AG04449 (cell line): ENCODE measurements around the gene FAAP100.

Experiments used
- CTCF ChIA-PET: fragments of 350-600 bp; formaldehyde crosslinking; extraction: SDS; loops from one replicate; lab custom pipeline; 2021; ENCODE audit warnings: antibody characterized with exemption; lab: Yijun Ruan, JAX
- POLR2A ChIA-PET: fragments of 400-600, 350-600 bp; formaldehyde crosslinking; extraction: SDS; loops from one replicate; lab custom pipeline; 2020; ENCODE audit warnings: antibody characterized with exemption, inconsistent platforms; lab: Yijun Ruan, JAX
- DNase-seq: peaks from one replicate; pipeline ENCODE4 v3.0.0-alpha.2; 2010; ENCODE audit warnings: low read depth, low spot score
- H3K4me3 ChIP-seq: 2 replicates; pipeline ENCODE4 v1.5.1; 2011; ENCODE audit warnings: low read depth, mild to moderate bottlenecking, control low read depth, low read length
- CTCF ChIP-seq: IDR thresholded peaks from one replicate; pipeline ENCODE4 v1.5.1; 2011; ENCODE audit warnings: mild to moderate bottlenecking, moderate library complexity, low read length, control low read depth, inconsistent platforms; ENCODE audit not compliant: insufficient read depth; ENCODE audit errors: missing control alignments

The FAAP100 gene

DNA sequence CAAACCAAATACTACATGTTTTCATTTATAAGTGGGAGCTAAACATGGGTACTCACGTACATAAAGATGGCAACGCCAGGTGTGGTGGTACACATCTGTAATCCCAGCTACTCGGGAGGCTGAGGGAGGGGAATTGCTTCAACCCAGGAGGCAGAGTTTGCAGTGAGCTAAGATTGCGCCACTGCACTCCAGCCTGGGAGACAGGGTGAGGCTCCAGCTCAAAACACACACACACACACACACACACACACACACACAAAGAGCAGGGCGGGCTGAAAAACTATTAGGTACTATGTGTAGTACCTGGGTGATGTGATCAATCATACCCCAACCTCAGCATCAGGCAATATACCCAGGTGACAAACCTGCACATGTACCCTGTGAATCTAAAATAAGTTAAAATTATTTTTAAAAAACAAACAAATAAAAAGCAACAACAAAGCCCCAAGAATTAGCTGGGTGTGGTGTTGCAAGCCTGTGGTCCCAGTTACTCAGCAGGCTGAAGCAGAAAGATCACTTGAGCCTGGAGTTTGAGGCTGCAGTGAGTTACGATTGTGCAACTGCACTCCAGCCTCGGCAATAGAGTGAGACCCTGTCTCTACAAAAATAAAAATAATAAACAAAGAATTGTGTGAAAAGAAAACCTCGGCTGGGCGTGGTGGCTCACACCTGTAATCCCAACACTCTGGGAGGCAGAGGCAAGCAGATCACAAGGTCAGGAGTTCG, 11.9 kb upstream of the FAAP100 start:
- TF ChIP-seq CTCF, result no peak
- DNase-seq, result no peak
- POLR2A ChIA-PET, result interaction anchor here (1.1 to 3.8 kb wide), 2 partner anchors 11 to 12 kb away, joined by 3 to 33 read pairs; partner anchors contain the start of gene FAAP100
- H3K4me3 ChIP-seq, result no peak overlapping the region
- CTCF ChIA-PET, result interaction anchor here (0.8 to 6.8 kb wide), 3 partner anchors 11 to 37 kb away, joined by 4 to 70 read pairs (median 54); no protein-coding TSS in a partner anchor

GRCh38 chr17:81561494-81561885, 9.3 kb upstream of the FAAP100 start:
- H3K4me3 ChIP-seq, result no peak overlapping the region
- POLR2A ChIA-PET, result interaction anchor here (1.2 to 1.5 kb wide), 2 partner anchors 9 to 18 kb away, joined by 3 to 6 read pairs; partner anchors contain the start of gene FAAP100
- CTCF ChIA-PET, result interaction anchor here (1.5 to 3.4 kb wide), 2 partner anchors 9 to 39 kb away, joined by 4 to 17 read pairs; partner anchors contain the start of gene FAAP100
- DNase-seq, result no peak
- TF ChIP-seq CTCF, result no peak

- CTCF ChIA-PET, result interaction anchor here (0.8 to 3.4 kb wide), 7 partner anchors 20 to 75 kb away, joined by 3 to 17 read pairs (median 4); no protein-coding TSS in a partner anchor
- TF ChIP-seq CTCF, result peak; percentile 39
- POLR2A ChIA-PET, result interaction anchor here (0.7 kb wide), 1 partner anchor 44 kb away, joined by 3 read pairs; no protein-coding TSS in a partner anchor
Measured at GRCh38 chr17:81558941-81559806, 7.0 kb upstream of the FAAP100 start.

GRCh38 chr17:81558115-81558468, 5.9 kb upstream of the FAAP100 start:
- ChIA-PET POLR2A (interaction anchor here (1.5 kb wide), 1 partner anchor 9 kb away, joined by 7 read pairs; no protein-coding TSS in a partner anchor), CTCF (interaction anchor here (0.8 to 2.8 kb wide), 4 partner anchors 37 to 74 kb away, joined by 3 to 14 read pairs (median 4); no protein-coding TSS in a partner anchor)
- DNase-seq, result no peak
- TF ChIP-seq CTCF, result no peak
- no peak overlapping the region for H3K4me3 ChIP-seq

More at GRCh38 chr17:81558941-81559806, 7.0 kb upstream of the FAAP100 start:
- no peak overlapping the region for H3K4me3 ChIP-seq
- no peak for DNase-seq

- H3K4me3 ChIP-seq, result no peak overlapping the region
- DNase-seq, result no peak
- ChIA-PET CTCF (interaction anchor here (0.9 to 2.8 kb wide), 2 partner anchors 43 to 45 kb away, joined by 3 to 14 read pairs; no protein-coding TSS in a partner anchor), POLR2A (interaction anchor here (1.5 kb wide), 1 partner anchor 9 kb away, joined by 7 read pairs; no protein-coding TSS in a partner anchor)
- no peak for TF ChIP-seq CTCF
Measured at GRCh38 chr17:81557276-81558114, 5.3 kb upstream of the FAAP100 start.
